ENCODE results near the gene VAV3. TPM values are rescaled to one million over a fixed set of nuclear protein-coding genes. Genes with fewer than 3 reads are reported as not detected.

The VAV3 gene
- total and polyA plus RNA-seq, 2 of the 13 experiments (the other 11 are each of a cell fraction or from before 2014, with no cell fraction given): 15.9 to 29.8 TPM

DNA sequence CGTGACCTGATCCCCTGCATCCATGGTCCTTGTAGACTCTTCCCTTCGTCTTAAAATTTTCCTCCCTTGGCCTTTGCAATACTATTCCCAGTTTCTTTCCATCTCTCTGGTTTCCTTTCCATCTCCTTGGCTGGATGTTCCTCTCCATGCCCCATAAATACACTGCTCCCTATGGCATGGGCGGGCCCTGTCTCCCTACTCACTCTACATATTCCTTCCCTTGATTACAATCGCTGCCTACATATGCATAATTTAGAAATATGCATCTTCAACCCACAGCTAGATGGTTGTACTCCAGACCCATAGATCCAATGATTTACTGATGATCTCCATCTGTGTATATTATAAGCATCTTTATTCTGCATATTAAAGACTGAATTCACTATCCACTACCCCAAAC, 419.1 kb downstream of the VAV3 start:
- Histone ChIP-seq H3K36me3 (replicated peaks in 1 of 2; ENCODE audit: control insufficient read depth in 1 of 2, insufficient read depth in 2 of 2, low read length in 2 of 2) (no peaks in the 10 kb centered on the region), H3K4me2 (ENCODE audit: low read depth, low read length) (no peak overlapping the region), H3K27ac (ENCODE audit: extremely low read length, insufficient read depth, low read length) (no peak overlapping the region), H3K9ac (ENCODE audit: insufficient read depth, low read depth, low read length) (no peak overlapping the region), H3K4me1 (ENCODE audit: insufficient read depth, low read length) (no peaks in the 10 kb centered on the region), H4K20me1 (ENCODE audit: insufficient read depth, low read length) (no peaks in the 10 kb centered on the region), H3K4me3 (replicated peaks in 1 of 3; ENCODE audit: insufficient read depth in 1 of 3, low read depth in 2 of 3, low read length in 3 of 3) (no peak overlapping the region), H2AFZ (ENCODE audit: low read length) (no peak overlapping the region), H3K27me3 (ENCODE audit: control insufficient read depth in 1 of 2, insufficient read depth in 2 of 2, low read length in 2 of 2) (no peaks in the 10 kb centered on the region), H3K9me3 (ENCODE audit: low read length) (no peaks in the 10 kb centered on the region), H3K79me2 (ENCODE audit: insufficient read depth, low read length) (no peaks in the 10 kb centered on the region)
- ChIA-PET CTCF (ENCODE audit: low intra/inter-chr PET ratio, low total read pairs) (no interaction called here), POLR2A (no interaction called here)
- ATAC-seq: no peak
- DNase-seq (ENCODE audit: low spot score): no peak
- no TSS peak for BruUV-seq (replicated peaks)
- 22% methylated on average over 4 of the region's 4 CpGs for WGBS (ENCODE audit: low lambda C conversion rate)
- TF ChIP-seq, protein P1, sequence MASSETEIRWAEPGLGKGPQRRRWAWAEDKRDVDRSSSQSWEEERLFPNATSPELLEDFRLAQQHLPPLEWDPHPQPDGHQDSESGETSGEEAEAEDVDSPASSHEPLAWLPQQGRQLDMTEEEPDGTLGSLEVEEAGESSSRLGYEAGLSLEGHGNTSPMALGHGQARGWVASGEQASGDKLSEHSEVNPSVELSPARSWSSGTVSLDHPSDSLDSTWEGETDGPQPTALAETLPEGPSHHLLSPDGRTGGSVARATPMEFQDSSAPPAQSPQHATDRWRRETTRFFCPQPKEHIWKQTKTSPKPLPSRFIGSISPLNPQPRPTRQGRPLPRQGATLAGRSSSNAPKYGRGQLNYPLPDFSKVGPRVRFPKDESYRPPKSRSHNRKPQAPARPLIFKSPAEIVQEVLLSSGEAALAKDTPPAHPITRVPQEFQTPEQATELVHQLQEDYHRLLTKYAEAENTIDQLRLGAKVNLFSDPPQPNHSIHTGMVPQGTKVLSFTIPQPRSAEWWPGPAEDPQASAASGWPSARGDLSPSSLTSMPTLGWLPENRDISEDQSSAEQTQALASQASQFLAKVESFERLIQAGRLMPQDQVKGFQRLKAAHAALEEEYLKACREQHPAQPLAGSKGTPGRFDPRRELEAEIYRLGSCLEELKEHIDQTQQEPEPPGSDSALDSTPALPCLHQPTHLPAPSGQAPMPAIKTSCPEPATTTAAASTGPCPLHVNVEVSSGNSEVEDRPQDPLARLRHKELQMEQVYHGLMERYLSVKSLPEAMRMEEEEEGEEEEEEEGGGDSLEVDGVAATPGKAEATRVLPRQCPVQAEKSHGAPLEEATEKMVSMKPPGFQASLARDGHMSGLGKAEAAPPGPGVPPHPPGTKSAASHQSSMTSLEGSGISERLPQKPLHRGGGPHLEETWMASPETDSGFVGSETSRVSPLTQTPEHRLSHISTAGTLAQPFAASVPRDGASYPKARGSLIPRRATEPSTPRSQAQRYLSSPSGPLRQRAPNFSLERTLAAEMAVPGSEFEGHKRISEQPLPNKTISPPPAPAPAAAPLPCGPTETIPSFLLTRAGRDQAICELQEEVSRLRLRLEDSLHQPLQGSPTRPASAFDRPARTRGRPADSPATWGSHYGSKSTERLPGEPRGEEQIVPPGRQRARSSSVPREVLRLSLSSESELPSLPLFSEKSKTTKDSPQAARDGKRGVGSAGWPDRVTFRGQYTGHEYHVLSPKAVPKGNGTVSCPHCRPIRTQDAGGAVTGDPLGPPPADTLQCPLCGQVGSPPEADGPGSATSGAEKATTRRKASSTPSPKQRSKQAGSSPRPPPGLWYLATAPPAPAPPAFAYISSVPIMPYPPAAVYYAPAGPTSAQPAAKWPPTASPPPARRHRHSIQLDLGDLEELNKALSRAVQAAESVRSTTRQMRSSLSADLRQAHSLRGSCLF (CRISPR knock-in tag; IDR thresholded peaks at IDR 0.05; ENCODE audit: borderline replicate concordance): no peak
- no peak for TF ChIP-seq ZNF331 (CRISPR knock-in tag; IDR thresholded peaks at IDR 0.05)
- TF ChIP-seq RXRB (CRISPR knock-in tag; IDR thresholded peaks at IDR 0.05; ENCODE audit: borderline replicate concordance): no peak
- TF ChIP-seq ZNF180 (CRISPR knock-in tag; IDR thresholded peaks at IDR 0.05; ENCODE audit: borderline replicate concordance, low read depth): no peak
- intact Hi-C loops (cut with micrococcal nuclease; ENCODE audit: unreplicated experiment): no loop called here
- no peak for FAIRE-seq
- in situ Hi-C loops (cut with HindIII; ENCODE audit: extremely low pct_ligation_motif_present, low pct_unique_long_range_greater_than_20kb): no loop called here
